Fibroblast of lung (primary cell): Measurements from ENCODE around the gene MRGPRF. TPM values are rescaled to one million over a fixed set of nuclear protein-coding genes. Genes with fewer than 3 reads are reported as not detected.

Experiments used
- DNase-seq, 2 donors: peaks; one replicate each; pipeline versions ENCODE4 v3.0.0 to v3.0.0-alpha.2; 2010; ENCODE audit warnings: low read depth in 2 of 2
- H2AFZ ChIP-seq: 2 replicates; pipeline ENCODE4 v1.5.1; 2012; ENCODE audit warnings: low read length, control low read depth, inconsistent platforms
- H3K27ac ChIP-seq: 2 replicates; pipeline ENCODE4 v1.5.1; 2011; ENCODE audit warnings: low read length, control low read depth; ENCODE audit not compliant: insufficient read depth
- H3K27me3 ChIP-seq: 2 replicates; pipeline ENCODE4 v1.5.1; 2011; ENCODE audit warnings: mild to moderate bottlenecking, low read length; ENCODE audit not compliant: control insufficient read depth, insufficient read depth
- H3K36me3 ChIP-seq: 2 replicates; pipeline ENCODE4 v1.5.1; 2011; ENCODE audit warnings: low read length; ENCODE audit not compliant: control insufficient read depth, insufficient read depth
- H3K4me1 ChIP-seq: 2 replicates; pipeline ENCODE4 v1.5.1; 2011; ENCODE audit warnings: low read length; ENCODE audit not compliant: control insufficient read depth, insufficient read depth; ENCODE audit errors: extremely low read depth
- H3K4me2 ChIP-seq: 2 replicates; pipeline ENCODE4 v1.5.1; 2011; ENCODE audit warnings: low read length, control low read depth; ENCODE audit not compliant: insufficient read depth; ENCODE audit errors: extremely low read depth
- H3K4me3 ChIP-seq, 4 experiments: fragments of 200-600 bp in 1 of 4; sonication (generic) in 1 of 4; replicated peaks in 1 of 4; 2 replicates each; pipeline ENCODE4 v1.5.1; 2011 to 2016; ENCODE audit warnings: low read length in 4 of 4, low read depth in 3 of 4, mild to moderate bottlenecking in 3 of 4, control low read depth in 2 of 4, inconsistent platforms in 1 of 4, mixed read lengths in 1 of 4; ENCODE audit not compliant: insufficient read depth in 1 of 4; ENCODE audit errors: control extremely low read depth in 1 of 4
- H3K79me2 ChIP-seq: 2 replicates; pipeline ENCODE4 v1.5.1; 2012; ENCODE audit warnings: mild to moderate bottlenecking, low read length, inconsistent platforms; ENCODE audit not compliant: control insufficient read depth, insufficient read depth
- H3K9ac ChIP-seq: 2 replicates; pipeline ENCODE4 v1.5.1; 2011; ENCODE audit warnings: mild to moderate bottlenecking, low read length, control low read depth; ENCODE audit not compliant: insufficient read depth
- H3K9me3 ChIP-seq: 2 replicates; pipeline ENCODE4 v1.5.1; 2012; ENCODE audit warnings: low read depth, low read length; ENCODE audit not compliant: control insufficient read depth, insufficient read depth
- H4K20me1 ChIP-seq: 2 replicates; pipeline ENCODE4 v1.5.1; 2011; ENCODE audit warnings: low read length; ENCODE audit not compliant: control insufficient read depth, insufficient read depth; ENCODE audit errors: extremely low read depth
- CTCF ChIP-seq, 2 donors: IDR thresholded peaks in 1 of 2; conservative IDR thresholded peaks in 1 of 2; 1 replicate in 1 of 2; 2 replicates in 1 of 2; pipeline ENCODE4 v1.5.1; 2011 to 2012; ENCODE audit warnings: low read length in 2 of 2, control low read depth in 1 of 2, inconsistent platforms in 1 of 2, low read depth in 1 of 2, mild to moderate bottlenecking in 1 of 2
- EZH2 ChIP-seq: IDR thresholded peaks from 2 replicates; pipeline ENCODE4 v1.5.1; 2012; ENCODE audit warnings: low read length, control low read depth, mild to moderate bottlenecking; ENCODE audit errors: missing control alignments
- polyA plus RNA-seq, 2 donors: library from polyadenylated mRNA; depleted of rRNA in 1 of 2; stranded (reverse) in 1 of 2; unstranded in 1 of 2; fragments of >200 nt; gene quantifications; 2 replicates each; pipeline ENCODE4 v1.2.1, GENCODE V29; 2011 to 2012; ENCODE audit warnings: missing spikeins in 1 of 2
- total RNA-seq: library from RNA; depleted of rRNA; stranded (reverse); fragments of >200 nt; gene quantifications from 2 replicates; pipeline ENCODE4 v1.2.1, GENCODE V29; 2014

The MRGPRF gene
- total and polyA plus RNA-seq, 2 donors (not counting 1 experiment from before 2014, with no cell fraction given): 84.2 to 88.1 TPM

DNA sequence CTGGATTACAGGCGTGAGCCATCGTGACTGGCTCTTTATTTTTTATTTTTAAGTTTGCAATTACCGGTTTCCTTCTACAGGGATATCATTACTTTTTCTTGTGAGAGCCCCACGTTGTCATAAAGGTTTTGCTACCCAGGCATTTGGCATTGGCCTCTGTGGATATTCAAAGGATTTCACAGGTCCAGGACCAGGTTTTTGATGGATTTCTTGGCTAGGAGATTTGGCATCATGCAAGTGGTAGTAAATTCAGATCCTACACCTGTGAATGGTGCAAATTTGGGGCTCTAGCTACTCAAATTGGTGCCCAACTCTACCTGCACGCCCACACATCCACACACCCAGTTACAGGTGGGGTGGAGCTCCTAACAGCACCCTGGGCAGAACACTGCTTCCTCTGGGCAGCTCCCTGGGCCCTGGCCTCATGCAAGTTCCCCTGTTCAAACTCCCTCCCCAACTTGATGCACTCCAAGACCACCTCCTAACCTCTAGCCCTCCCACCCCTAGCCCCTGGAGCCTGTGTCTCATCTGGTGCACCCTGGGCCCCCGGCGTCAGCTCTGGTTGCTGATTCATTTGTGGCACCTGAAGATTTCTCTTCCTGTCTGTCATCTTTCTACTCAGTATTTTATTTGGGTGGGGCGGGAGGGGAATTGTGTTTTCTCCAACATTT, 23.0 kb downstream of the MRGPRF start:
- H3K27ac ChIP-seq: no peak overlapping the region
- H3K9ac ChIP-seq: no peak overlapping the region
- peaks cover 7% of the 10 kb centered on the region for H3K27me3 ChIP-seq
- H3K4me2 ChIP-seq: no peak overlapping the region
- H3K4me3 ChIP-seq: no peak overlapping the region
- no peak for DNase-seq
- no peaks in the 10 kb centered on the region for H4K20me1 ChIP-seq
- no peak overlapping the region for H2AFZ ChIP-seq
- no peaks in the 10 kb centered on the region for H3K9me3 ChIP-seq
- H3K79me2 ChIP-seq: no peaks in the 10 kb centered on the region
- TF ChIP-seq EZH2 (no peak), CTCF (conservative IDR thresholded peaks at IDR 0.05 in 1 of 2, IDR thresholded peaks at IDR 0.05 in 1 of 2; ENCODE audit: low read depth in 1 of 2, low read length in 2 of 2) (no peak)
- H3K4me1 ChIP-seq: no peaks in the 10 kb centered on the region
- H3K36me3 ChIP-seq: no peaks in the 10 kb centered on the region

DNA sequence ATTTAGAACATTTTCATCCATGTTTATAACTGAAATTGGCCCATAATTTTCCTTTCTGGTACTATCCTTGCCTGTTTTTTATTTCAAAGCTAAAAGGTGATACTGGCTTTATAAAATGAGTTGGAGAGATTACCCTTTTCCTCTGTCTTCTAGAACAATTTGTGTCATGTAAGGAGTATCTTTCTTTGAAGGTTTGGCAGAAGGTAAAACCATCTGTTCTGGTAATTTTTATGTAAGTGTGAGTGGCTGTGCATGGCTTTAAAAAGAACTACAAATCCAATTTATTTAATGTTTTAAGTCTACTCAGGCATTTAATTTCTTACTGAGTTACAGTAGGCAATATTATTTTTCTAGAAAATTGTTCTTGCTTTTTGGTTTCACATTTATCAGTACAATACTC, 24.6 kb downstream of the MRGPRF start:
- Histone ChIP-seq H3K27me3 (peaks cover 7% of the 10 kb centered on the region), H3K4me3 (no peak overlapping the region), H3K36me3 (no peaks in the 10 kb centered on the region), H3K4me1 (no peaks in the 10 kb centered on the region), H3K9me3 (no peaks in the 10 kb centered on the region), H3K9ac (no peak overlapping the region), H3K79me2 (no peaks in the 10 kb centered on the region), H2AFZ (no peak overlapping the region), H3K27ac (no peak overlapping the region), H4K20me1 (no peaks in the 10 kb centered on the region), H3K4me2 (no peak overlapping the region)
- no peak for TF ChIP-seq EZH2
- no peak for TF ChIP-seq CTCF (conservative IDR thresholded peaks at IDR 0.05 in 1 of 2, IDR thresholded peaks at IDR 0.05 in 1 of 2; ENCODE audit: low read depth in 1 of 2, low read length in 2 of 2)
- DNase-seq: no peak

GRCh38 chr11:68987211-68987610, 25.8 kb downstream of the MRGPRF start:
- Histone ChIP-seq H3K79me2 (no peaks in the 10 kb centered on the region), H3K9me3 (no peaks in the 10 kb centered on the region), H3K27me3 (peaks cover 9% of the 10 kb centered on the region), H3K27ac (no peak overlapping the region), H3K4me1 (no peaks in the 10 kb centered on the region), H3K9ac (no peak overlapping the region), H2AFZ (no peak overlapping the region), H3K36me3 (no peaks in the 10 kb centered on the region), H3K4me2 (no peak overlapping the region), H4K20me1 (no peaks in the 10 kb centered on the region), H3K4me3 (no peak overlapping the region)
- TF ChIP-seq CTCF (conservative IDR thresholded peaks at IDR 0.05 in 1 of 2, IDR thresholded peaks at IDR 0.05 in 1 of 2; ENCODE audit: low read depth in 1 of 2, low read length in 2 of 2) (no peak), EZH2 (no peak)
- peak in 1 of 2 donors; percentile 27 for DNase-seq
